Lower lobe of right lung (tissue), 2 donors: ENCODE data around the gene SLC12A3. TPM values are rescaled to one million over a fixed set of nuclear protein-coding genes. Genes with fewer than 3 reads are reported as not detected.

ENCODE experiments used
- ATAC-seq, 2 donors: fragments of 200-7000 bp; cut with Tn5 transposase; one replicate each; pipeline ENCODE4 v1.9.1; 2020 to 2022; ENCODE audit warnings: mild to moderate bottlenecking in 2 of 2, moderate library complexity in 2 of 2
- DNase-seq: peaks from one replicate; pipeline ENCODE4 v3.0.0-alpha.2; 2020
- H3K27ac ChIP-seq: fragments of 200-600 bp; one replicate; pipeline ENCODE4 v1.8.0; 2022
- H3K27me3 ChIP-seq: fragments of 200-600 bp; one replicate; pipeline ENCODE4 v1.8.0; 2022; ENCODE audit warnings: low read depth
- H3K36me3 ChIP-seq: fragments of 200-600 bp; one replicate; pipeline ENCODE4 v1.8.0; 2022; ENCODE audit warnings: mild to moderate bottlenecking
- H3K4me1 ChIP-seq: fragments of 200-600 bp; one replicate; pipeline ENCODE4 v1.8.0; 2022
- H3K4me3 ChIP-seq: fragments of 200-600 bp; one replicate; pipeline ENCODE4 v1.8.0; 2022; ENCODE audit warnings: mild to moderate bottlenecking
- H3K9me3 ChIP-seq: fragments of 200-600 bp; one replicate; pipeline ENCODE4 v1.8.0; 2022
- CTCF ChIP-seq: fragments of 200-600 bp; IDR thresholded peaks from one replicate; pipeline ENCODE4 v1.8.0; 2022; ENCODE audit warnings: antibody characterized with exemption, mild to moderate bottlenecking
- intact Hi-C: fragments of 100-400 bp; cut with DNase I; formaldehyde crosslinking; loops from one replicate; pipeline ENCODE4 v1.11.0; 2022
- total RNA-seq: library from RNA; stranded (reverse); fragmentation: NEBNext Ultra II Directional; extraction: Animal tissue kit (Norgen Biotek cat#: 25700); gene quantifications from one replicate; pipeline ENCODE4 v1.2.1, GENCODE V29; 2021
- donor health status: DM: no; HTN: yes; CAD: no; lungs with severe emphysema.

SLC12A3 gene
- total RNA-seq, 1 donor from 2014 or later, result not detected

- ATAC-seq, result no peak
- intact Hi-C loops, result no loop called here
Measured at GRCh38 chr16:56859636-56860035, 5.4 kb upstream of the SLC12A3 start.

GRCh38 chr16:56860226-56861020, 4.6 kb upstream of the SLC12A3 start:
- H3K9me3 ChIP-seq, result no peaks in the 10 kb centered on the region
- H3K36me3 ChIP-seq, result no peaks in the 10 kb centered on the region
- H3K27ac ChIP-seq, result no peak overlapping the region
- TF ChIP-seq CTCF, result no peak
- no peak overlapping the region for H3K4me3 ChIP-seq
- intact Hi-C loops, result no loop called here
- no peaks in the 10 kb centered on the region for H3K27me3 ChIP-seq
- H3K4me1 ChIP-seq, result peaks cover 32% of the 10 kb centered on the region
- ATAC-seq (no peak), DNase-seq (no peak)

More at GRCh38 chr16:56859636-56860035, 5.4 kb upstream of the SLC12A3 start:
- no peaks in the 10 kb centered on the region for H3K9me3 ChIP-seq
- no peak overlapping the region for H3K4me3 ChIP-seq
- peaks cover 32% of the 10 kb centered on the region for H3K4me1 ChIP-seq
- no peaks in the 10 kb centered on the region for H3K36me3 ChIP-seq
- TF ChIP-seq CTCF, result no peak
- no peaks in the 10 kb centered on the region for H3K27me3 ChIP-seq
- H3K27ac ChIP-seq, result no peak overlapping the region
- no peak for DNase-seq

GRCh38 chr16:56861092-56861610, 3.9 kb upstream of the SLC12A3 start:
- intact Hi-C loops, result no loop called here
- no peak overlapping the region for H3K4me3 ChIP-seq
- no peaks in the 10 kb centered on the region for H3K27me3 ChIP-seq
- no peaks in the 10 kb centered on the region for H3K9me3 ChIP-seq
- ATAC-seq (no peak), DNase-seq (no peak)
- H3K27ac ChIP-seq, result no peak overlapping the region
- no peaks in the 10 kb centered on the region for H3K36me3 ChIP-seq
- peaks cover 32% of the 10 kb centered on the region for H3K4me1 ChIP-seq
- no peak for TF ChIP-seq CTCF

GRCh38 chr16:56861756-56862155, 3.3 kb upstream of the SLC12A3 start:
- H3K27ac ChIP-seq, result no peak overlapping the region
- ATAC-seq, result no peak
- no peaks in the 10 kb centered on the region for H3K36me3 ChIP-seq
- intact Hi-C loops, result no loop called here
- peaks cover 32% of the 10 kb centered on the region for H3K4me1 ChIP-seq
- H3K4me3 ChIP-seq, result no peak overlapping the region
- H3K9me3 ChIP-seq, result no peaks in the 10 kb centered on the region
- TF ChIP-seq CTCF, result no peak
- no peak for DNase-seq
- no peaks in the 10 kb centered on the region for H3K27me3 ChIP-seq

- no peak overlapping the region for H3K4me3 ChIP-seq
- ATAC-seq (no peak), DNase-seq (no peak)
- intact Hi-C loops, result no loop called here
- H3K9me3 ChIP-seq, result no peaks in the 10 kb centered on the region
- peaks cover 39% of the 10 kb centered on the region for H3K4me1 ChIP-seq
- TF ChIP-seq CTCF, result no peak
- H3K27me3 ChIP-seq, result no peaks in the 10 kb centered on the region
- no peak overlapping the region for H3K27ac ChIP-seq
- no peaks in the 10 kb centered on the region for H3K36me3 ChIP-seq
Measured at GRCh38 chr16:56862776-56863175, 2.2 kb upstream of the SLC12A3 start.
